GM12864 (cell line): Measurements from ENCODE around the gene KRTAP10-5.
"Not testable (repeated sequence)": the region's sequence is repeated elsewhere in the genome, so short reads cannot be mapped to it uniquely, and the experiment has no call there.

ENCODE experiments used
- DNase-seq: peaks from one replicate; pipeline ENCODE4 v3.0.0-alpha.2; 2011; ENCODE audit warnings: low read depth
- H3K4me3 ChIP-seq: 2 replicates; pipeline ENCODE4 v1.5.1; 2011; ENCODE audit warnings: mild to moderate bottlenecking, low read depth, low read length, control low read depth
- TF ChIP-seq, protein P1 (sequence below): IDR thresholded peaks from 2 replicates; pipeline ENCODE4 v1.5.1; 2011; ENCODE audit warnings: low read depth, mild to moderate bottlenecking, moderate library complexity, low read length, control low read depth, inconsistent platforms; ENCODE audit errors: missing control alignments

Gene KRTAP10-5

DNA sequence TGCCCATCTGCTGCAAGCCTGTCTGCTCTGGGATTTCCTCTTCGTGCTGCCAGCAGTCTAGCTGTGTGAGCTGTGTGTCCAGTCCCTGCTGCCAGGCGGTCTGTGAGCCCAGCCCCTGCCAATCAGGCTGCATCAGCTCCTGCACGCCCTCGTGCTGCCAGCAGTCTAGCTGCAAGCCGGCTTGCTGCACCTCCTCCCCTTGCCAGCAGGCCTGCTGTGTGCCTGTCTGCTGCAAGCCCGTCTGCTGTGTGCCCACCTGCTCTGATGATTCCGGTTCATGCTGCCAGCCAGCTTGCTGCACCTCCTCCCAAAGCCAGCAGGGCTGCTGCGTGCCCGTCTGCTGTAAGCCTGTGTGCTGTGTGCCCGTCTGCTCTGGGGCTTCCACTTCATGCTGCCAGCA, 20.7 kb upstream of the KRTAP10-5 start:
- TF ChIP-seq, protein P1, sequence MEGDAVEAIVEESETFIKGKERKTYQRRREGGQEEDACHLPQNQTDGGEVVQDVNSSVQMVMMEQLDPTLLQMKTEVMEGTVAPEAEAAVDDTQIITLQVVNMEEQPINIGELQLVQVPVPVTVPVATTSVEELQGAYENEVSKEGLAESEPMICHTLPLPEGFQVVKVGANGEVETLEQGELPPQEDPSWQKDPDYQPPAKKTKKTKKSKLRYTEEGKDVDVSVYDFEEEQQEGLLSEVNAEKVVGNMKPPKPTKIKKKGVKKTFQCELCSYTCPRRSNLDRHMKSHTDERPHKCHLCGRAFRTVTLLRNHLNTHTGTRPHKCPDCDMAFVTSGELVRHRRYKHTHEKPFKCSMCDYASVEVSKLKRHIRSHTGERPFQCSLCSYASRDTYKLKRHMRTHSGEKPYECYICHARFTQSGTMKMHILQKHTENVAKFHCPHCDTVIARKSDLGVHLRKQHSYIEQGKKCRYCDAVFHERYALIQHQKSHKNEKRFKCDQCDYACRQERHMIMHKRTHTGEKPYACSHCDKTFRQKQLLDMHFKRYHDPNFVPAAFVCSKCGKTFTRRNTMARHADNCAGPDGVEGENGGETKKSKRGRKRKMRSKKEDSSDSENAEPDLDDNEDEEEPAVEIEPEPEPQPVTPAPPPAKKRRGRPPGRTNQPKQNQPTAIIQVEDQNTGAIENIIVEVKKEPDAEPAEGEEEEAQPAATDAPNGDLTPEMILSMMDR: peak; percentile 5
- DNase-seq: not testable (repeated sequence)

DNA sequence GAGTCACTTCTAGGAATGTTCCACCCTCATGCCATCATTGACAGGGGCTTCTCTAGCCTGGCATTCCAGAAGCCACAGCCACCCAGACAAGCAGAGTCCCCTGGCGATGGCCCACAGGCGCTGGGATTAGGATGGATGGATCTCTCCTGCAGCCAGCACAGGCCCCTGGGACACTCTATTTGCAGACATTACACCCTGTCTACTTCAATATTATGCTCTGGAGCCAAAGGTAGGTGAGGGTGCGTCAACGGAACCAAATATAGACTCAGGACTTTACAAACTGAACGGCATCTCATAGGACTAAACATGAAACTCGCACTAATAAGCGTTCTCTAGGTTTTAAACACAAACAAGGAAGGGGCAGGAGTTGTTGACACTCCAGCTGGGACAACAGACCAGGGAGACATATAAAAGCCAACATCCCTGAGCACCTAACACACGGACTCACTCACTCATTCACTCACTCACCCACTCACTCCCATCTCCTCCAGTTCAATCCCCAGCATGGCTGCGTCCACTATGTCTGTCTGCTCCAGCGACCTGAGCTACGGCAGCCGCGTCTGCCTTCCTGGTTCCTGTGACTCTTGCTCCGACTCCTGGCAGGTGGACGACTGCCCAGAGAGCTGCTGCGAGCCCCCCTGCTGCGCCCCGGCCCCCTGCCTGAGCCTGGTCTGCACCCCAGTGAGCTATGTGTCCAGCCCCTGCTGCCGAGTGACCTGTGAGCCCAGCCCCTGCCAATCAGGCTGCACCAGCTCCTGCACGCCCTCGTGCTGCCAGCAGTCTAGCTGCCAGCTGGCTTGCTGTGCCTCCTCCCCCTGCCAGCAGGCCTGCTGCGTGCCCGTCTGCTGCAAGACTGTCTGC, 19.9 kb upstream of the KRTAP10-5 start, which contains the start of gene KRTAP10-7:
Gene KRTAP10-7 (plus strand): TSS at position 480 of the 861 bp plus-strand sequence. CDS start 25 bp downstream, at position 505.
- not testable (repeated sequence) for DNase-seq, H3K4me3 ChIP-seq

More for the DNA sequence above, 20.7 kb upstream of the KRTAP10-5 start:
- H3K4me3 ChIP-seq: not testable (repeated sequence)

DNA sequence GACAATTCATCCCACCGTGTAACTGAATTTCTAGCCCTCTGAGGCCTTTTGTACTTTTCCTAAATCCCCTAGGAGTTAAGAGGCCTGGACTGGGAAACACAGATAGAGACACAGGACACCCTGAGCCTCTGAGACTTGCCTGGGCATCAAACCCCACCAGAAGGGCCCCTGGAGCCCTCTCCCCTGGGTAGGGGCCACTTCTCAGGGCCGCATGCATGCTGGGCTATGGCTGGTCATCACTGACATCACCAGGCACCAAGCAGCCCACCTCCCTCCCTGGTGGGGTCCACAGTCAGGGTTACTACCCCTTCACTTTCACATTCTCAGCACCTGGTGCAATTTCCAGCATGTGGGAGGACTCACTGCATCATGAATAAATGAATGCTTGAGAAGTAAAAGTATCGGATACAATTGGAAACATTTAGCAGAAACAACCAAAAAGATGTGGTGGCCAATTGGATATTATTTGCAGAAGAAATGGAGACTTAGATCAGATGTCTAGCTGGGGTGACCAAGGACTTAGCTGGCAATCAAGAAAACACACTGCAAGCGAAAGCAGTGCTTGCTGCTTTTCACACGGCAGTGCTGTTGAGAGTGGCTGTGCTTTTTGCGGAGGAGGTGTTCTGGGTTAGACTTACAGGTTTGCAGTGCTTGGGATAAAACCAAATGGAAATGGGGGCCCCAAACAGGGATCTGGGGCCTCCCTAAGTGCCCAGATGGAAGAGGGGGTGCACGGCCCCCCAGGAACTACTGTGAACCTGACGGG, 19.0 kb upstream of the KRTAP10-5 start:
- no peak overlapping the region for H3K4me3 ChIP-seq
- no peak for DNase-seq
- TF ChIP-seq, protein P1: no peak

DNA sequence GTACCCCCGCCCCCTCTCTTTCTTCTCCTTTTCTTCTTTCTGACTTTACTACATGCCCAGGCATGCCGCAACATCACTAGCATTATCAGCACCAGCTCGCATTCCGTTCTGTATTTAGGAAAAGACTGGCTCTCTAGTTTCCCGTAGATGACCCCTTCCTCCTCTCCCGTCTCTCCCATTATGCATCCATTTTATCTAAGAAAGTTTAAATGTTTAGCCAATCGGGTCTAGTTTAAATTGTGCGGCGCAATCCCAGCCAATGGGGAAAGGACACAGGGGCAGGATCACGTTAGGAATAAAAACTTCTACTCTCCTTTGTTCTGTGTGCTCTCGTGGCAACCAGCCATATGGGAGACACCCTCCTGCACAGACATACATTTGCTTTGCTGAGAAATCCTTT, 17.7 kb upstream of the KRTAP10-5 start:
- TF ChIP-seq, protein P1: no peak
- DNase-seq: no peak
- no peak overlapping the region for H3K4me3 ChIP-seq

DNA sequence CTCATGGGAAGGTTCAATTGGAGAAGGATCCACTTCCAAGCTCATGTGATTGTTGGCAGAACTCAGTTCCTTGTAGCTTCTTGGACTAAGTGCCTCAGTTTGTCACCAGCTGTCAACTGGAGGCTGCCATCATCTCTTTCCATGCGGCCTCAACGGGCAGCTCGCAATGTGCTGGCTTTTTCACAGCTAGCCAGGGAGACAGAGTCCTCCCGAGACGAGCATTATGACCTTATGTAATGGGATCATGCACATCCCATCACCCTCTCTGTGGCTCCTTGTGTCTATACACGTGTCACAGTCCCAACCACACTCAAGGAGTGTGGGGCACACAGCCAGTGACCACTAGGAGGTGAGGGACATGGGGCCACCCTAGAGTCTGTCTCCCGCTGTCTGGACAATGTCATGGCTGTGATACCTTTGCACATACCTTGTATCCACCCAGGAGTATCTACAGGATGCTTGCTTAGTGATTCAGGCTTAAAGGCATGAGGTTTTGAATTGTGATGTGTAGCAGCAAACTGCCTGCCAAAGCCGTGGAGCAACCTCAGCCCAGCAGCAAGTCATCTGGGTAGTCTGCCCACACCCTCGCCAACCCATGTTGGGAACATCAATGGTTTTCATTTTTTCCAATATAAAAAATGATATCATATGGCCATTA, 15.8 kb upstream of the KRTAP10-5 start:
- no peak overlapping the region for H3K4me3 ChIP-seq
- no peak for DNase-seq
- TF ChIP-seq, protein P1: no peak

DNA sequence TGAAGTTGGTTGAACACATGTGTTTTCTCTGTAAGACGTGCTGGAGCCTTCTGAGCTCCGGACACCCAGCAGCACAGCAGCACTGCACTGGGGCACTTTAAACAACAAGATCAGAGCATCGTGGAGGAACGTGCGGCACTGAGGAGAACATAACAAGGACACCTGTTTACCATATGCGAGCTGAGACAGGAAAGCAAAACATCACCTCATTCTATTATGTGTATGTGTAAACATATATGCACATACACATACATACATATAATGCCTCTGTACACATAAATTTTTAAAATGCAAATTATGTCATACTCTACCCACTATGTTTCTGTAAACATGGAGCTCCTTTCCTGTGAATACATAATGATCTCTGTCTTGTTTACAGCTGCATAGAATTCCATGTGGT, 15.1 kb upstream of the KRTAP10-5 start:
- TF ChIP-seq, protein P1: no peak
- no peak for DNase-seq

DNA sequence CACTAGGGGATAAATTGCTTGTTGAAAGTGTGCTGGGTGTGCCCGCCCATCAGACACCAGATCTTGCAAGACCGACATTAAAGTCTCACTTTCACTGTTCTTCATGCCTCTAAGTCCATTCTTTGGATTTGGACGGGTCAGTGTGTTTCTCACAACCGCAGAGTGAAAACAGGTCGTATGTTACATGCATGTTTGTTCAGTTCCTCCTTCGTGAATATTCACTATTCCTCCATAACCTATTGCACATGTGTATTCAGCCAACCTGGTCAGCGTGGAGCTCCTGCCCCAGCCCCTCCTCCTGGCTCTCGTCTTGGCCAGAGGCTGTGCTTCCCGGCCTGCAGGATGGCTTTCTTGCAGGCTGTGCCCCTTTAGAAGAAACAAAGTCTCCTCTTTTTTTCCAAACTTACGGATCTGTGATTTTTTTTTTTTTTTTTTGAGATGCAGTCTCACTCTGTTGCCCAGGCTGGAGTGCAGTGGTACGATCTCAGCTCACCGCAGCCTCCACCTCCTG, 14.1 kb upstream of the KRTAP10-5 start:
- no peak overlapping the region for H3K4me3 ChIP-seq
- no peak for DNase-seq
- TF ChIP-seq, protein P1: no peak

More for the DNA sequence above, 15.1 kb upstream of the KRTAP10-5 start:
- H3K4me3 ChIP-seq: no peak overlapping the region
